Occipital lobe (tissue), 2 donors: Measurements from ENCODE around the gene ADCY9. TPM values are rescaled to one million over a fixed set of nuclear protein-coding genes. Genes with fewer than 3 reads are reported as not detected.

ENCODE experiments used
- DNase-seq: peaks from one replicate; lab custom pipeline; 2025; lab: John Stamatoyannopoulos, UW
- total RNA-seq: library from RNA; depleted of rRNA; stranded (reverse); fragments of >200 nt; gene quantifications from one replicate; pipeline ENCODE4 v1.2.3, GENCODE V29; 2014

Gene ADCY9
- total RNA-seq, 1 donor from 2014 or later: 9.5 TPM

DNA sequence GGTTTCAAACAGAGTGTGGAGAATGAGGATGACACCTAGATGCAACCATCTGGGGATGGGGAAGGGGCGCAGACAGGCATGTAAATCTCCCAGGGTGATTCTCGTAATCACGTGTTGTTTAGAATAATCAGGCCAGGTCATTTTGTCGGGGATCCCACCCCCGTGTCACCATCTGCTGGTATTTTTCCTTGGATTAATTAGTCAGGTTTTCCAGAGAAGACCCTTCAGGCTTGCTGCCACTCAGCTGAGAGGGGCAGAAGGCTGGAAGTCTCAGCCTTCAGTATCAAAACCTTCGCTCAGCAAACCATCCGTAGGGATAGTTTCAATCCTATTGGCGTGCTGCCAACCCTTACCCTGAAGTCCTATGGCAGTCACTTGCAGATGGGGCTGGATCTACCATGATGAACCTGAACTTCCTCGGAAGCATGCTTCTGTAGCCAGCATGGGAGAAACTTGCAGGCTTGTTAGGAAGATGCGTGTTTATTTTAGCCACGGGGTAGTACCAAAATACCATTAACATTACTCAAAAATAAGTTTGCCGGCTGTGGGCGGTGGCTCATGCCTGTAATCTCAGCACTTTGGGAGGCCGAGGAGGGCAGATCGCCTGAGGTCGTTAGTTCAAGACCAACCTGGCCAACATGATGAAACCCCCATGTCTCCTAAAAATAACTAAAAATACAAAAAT, 7.5 kb upstream of the ADCY9 start:
- no peak for DNase-seq

DNA sequence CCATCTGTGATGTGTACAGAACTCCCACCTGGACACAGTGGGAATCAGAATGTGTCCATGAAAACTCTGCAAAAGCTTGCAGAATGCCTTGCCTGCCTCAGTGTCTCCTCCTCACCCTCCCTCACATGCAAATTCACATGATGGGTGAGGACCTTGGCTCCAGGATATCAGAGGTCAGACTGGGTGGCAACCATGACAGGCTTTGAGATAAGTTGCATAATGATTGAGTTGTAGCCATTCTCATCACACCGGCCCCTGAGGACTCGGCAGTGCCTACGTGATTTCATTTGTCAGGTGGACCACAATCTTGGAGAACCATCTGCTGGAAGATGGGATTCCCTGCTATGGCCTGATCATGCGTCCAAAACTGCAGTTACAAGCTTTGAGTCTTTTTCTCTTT, 3.9 kb upstream of the ADCY9 start:
- DNase-seq: no peak

- DNase-seq: no peak
Observed at GRCh38 chr16:4117250-4117578, 972 bp upstream of the ADCY9 start.

GRCh38 chr16:4115949-4116318, 308 bp downstream of the ADCY9 start:
- no peak for DNase-seq

DNA sequence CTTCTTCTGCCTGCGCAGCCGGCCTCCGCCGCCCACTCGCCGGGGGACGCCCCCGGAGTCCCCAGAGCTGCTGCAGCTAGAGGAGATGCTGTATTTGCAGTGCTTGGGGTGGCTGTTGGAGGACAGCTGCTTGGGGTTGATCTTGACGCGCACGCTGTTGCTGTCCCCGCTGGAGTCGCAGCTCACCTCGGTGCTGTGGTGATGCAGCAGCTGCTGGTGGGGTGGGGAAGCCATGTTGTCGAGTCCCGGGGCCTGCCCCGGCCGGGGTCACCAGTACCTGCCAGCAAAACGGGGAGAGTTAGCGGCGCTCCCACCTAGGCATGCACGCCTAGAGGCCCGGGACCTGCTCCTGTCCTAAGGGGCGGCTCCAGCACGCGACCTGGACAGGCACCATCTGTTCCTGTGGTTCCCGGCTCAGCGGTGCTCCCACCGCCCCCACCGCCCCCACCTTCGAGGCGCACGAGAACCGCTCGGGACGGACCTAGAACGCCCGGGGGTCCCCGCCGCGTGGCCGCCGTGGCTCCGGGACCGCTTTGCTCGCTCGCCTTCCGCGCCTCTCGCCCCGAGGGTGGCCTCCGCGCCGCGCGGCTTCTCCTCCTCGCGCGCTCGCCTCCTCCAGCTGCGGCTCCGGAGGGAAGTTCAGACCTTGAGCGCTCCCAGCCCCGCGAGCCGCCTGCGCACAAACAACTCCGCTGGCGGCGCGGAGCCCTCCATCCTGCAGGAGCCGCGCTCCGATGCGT, 863 bp downstream of the ADCY9 start:
- peak; percentile 51 for DNase-seq

DNA sequence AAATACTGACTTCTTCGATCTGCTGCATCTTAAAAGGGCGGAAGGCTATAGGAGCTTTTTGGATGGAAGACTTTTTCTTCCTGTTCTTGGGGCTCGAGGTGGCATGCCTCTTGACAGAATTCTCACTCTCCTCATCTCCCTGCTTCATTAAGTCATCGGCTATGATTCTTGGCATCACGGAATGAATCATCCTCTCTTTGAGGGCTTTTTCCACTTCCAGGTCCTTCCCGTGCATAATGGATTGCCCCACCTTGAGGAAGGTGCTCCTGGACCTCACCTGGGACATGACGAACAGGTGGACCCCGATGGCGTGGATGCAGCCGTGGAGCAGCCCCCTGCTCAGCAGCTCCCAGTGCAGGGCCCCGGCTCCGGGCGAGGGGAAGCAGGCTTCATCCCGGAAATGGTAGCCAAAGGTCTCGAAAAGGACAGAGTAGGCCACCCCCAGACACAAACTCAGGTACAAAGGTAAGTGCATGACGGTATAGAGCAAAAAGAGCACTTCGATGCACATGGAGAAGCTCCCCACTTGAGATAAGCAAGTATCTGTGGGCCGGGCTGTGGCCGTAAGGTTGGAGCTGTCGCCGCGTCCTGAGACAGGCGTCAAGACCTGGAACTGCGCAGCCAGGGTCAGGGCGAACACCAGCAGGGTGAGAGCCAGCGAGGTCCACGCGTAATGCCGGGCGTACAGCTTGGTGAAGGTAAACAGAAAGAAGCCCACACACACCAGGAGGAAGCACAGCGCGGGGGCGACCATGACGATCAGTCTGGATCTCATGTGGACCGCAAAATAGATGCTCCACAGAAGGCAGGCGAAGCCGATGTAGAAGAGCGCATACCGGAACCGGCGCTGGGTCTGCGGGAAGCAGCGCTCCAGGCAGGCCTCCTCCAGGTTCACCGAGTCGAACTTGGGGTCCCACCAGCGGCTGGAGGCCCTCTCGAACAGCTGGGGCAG, 1.7 kb downstream of the ADCY9 start:
- DNase-seq: no peak

GRCh38 chr16:4113358-4114256, 2.6 kb downstream of the ADCY9 start:
- DNase-seq: no peak

DNA sequence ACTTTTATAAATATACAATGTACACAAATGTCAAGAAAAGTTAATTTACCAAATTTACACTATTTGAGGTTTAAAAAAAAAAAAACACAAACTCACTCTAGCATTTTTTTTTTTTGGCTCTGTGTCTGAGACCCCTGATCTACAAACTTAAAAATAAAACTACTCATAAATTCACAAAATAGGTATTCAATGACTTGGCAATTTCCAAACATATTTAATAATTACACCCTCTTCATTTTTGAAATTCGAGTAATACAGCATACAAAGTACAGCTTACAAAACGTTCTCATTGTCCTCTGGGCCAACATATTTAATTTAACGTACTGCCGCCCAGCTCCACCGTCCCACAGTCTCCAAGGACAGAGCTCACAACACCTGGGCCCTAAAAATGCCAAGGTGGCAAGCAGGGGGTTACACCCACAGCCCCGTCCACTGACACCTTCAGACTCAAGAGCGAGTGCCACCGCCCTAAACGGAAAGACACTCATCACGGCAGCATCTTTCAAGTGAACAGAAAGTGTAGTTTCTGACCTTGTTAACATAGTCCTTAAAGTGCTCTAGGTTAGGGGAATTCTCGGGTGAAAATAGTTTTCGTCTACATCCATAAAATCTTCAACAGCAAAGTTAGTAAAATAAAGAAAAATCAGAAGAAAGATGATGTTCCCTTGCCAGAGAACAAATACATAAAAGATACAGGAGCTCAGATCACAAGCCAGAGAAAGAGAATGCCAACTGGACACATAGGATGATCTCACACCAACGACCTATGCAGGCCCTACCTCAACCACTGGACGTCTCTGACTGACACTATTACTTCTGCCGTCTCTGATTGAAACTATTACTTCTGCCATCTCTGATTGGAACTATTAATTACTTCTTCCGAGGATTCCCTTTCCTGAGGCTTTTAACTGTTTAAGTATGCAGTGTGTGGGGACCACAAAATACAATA, 4.2 kb downstream of the ADCY9 start:
- DNase-seq: no peak

GRCh38 chr16:4110680-4111079, 5.6 kb downstream of the ADCY9 start:
- no peak for DNase-seq

GRCh38 chr16:4110065-4110464, 6.2 kb downstream of the ADCY9 start:
- no peak for DNase-seq

DNA sequence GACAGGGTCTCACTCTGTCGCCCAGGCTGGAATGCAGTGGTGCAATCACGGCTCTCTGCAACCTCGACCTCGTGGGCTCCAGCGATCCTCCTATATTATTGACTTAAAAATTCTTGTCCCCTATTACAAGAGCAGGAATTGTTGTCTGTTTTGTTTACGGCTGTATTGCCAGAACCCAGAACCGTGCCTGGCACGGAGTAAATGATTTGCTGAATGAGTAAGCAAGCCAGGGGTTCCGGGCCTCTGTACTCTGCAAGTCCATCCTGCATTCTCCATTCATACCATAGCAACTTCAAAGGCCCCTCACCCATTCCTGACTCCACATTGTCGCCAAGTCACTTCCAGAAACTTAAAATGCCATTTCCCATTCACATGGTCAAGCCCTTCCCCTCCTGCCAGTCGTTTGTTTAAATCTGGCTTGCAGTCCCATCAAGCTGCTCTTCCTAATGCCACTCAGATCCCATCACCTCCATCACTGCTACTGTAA, 6.9 kb downstream of the ADCY9 start:
- no peak for DNase-seq

DNA sequence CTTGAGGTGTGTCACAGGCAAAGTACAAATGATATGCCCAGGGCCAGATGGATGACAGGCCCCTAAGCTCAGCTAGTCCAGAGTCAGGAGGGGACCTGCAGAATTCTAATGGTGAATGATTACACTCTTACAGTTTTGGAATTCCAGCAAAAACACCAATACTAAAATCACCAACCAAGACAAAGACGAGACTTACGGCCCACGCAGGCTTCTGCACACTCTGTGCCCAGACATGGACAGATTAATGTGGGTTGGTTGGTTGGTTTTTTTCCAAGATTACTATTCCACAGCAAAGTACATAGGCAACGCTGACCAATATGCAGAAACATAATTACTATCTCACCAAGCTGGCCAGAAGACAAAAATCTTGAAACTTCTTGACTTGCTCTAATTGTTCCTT, 9.7 kb downstream of the ADCY9 start:
- no peak for DNase-seq

DNA sequence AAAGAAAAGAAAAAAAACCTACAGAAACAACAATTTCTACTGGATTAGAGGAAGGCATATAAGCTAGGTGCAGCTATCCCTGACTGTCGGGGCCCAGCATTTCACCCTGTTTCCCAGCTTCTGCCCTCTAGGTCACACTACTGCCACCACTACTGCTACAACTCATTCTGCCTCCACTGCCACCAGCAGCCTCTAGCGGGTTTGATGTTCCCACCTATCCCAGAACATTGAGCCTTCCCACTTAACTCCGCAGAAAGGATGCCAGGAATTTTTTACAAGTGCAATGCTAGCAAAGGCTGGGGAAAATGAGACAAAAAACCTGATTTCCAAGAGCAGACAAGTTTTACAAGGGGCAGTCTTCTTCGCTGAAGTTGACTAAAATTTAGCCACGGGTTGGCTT, 10.4 kb downstream of the ADCY9 start:
- DNase-seq: no peak

GRCh38 chr16:4103745-4104144, 12.5 kb downstream of the ADCY9 start:
- DNase-seq: no peak

- DNase-seq: no peak
Observed at GRCh38 chr16:4101421-4102219, 14.6 kb downstream of the ADCY9 start.

DNA sequence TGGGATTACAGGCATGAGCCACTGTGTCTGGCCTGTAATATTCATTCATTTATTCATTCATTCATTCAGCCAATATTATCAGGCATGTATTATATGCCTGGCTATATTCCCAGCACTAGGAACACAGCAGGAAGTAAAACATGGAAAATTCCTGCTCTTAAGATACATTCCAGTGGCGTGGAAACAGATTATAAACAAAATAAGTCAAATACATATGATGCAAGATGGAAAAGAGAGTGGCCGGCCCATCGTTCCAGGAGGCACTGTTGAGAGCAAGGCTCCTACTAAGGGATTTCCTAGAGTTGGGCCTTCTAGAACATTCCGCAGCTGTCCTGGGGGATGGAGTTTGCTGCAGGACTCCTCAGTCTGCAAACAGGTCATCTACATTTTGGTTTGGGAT, 17.7 kb downstream of the ADCY9 start:
- no peak for DNase-seq

- no peak for DNase-seq
Observed at GRCh38 chr16:4097826-4098240, 18.4 kb downstream of the ADCY9 start.

DNA sequence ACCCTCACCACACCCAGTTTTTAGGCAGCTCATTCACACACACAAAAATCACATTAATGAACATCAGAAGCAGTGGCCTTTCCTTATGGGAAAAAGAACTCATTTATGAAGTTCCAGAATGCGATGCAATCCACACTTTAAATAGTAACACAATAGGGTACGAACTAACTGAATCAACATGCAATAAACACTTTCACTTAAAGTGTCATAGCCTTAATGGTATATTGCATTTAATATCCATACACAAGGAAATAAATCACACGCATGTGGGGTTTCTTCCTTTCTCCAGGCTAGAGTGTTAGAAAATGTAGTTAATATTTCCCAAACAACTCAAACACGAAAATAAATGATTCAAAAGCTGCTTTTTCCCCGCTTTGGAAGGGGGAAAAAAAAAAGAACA, 19.7 kb downstream of the ADCY9 start:
- DNase-seq: no peak

DNA sequence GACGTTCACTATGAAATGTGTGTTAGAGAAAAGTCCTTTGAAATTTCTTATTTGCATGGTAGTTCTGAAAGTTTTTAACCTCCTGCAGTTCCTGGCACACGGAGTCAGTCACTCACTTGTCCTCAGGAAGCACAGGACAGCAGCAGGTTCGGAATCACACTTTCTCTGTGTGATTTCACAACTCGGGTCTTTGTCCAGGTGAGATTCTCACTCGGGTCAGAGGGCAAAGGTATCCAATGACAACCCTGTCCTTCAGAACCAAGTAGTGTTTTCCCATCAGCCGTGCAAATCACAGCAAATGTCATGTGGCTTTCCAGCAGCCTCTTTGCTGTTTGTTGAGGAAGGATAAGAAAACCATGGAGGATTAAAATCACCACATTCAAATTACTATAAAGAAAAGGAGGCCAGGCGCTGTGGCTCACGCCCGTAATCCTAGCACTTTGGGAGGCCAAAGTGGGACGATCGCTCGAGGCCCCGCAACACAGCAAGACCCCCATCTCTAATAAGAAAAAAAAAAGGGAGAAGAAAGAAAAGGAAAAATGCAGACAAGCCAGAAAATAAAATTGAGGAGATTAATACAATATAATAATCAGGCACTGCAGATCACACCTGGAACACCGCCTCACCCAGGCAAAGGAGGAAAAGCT, 22.0 kb downstream of the ADCY9 start:
- DNase-seq: no peak
